K562 treated with DMSO at 1 percent for 4 hours (cell line): Measurements from ENCODE around the gene FCRL2. TPM values are rescaled to one million over a fixed set of nuclear protein-coding genes. Genes with fewer than 3 reads are reported as not detected.

Experiments used
- total RNA-seq: library from RNA; unstranded; fragments of 300-600 nt; gene quantifications from 2 replicates; pipeline ENCODE4 v1.2.3, GENCODE V29; 2022; ENCODE audit not compliant: insufficient read depth

The FCRL2 gene
- total RNA-seq: not detected in 2 replicates

GRCh38 chr1:157776971-157777391, at the start of gene FCRL2:
FCRL2 (minus strand) TSS chr1:157777132; CDS start chr1:157777073, 59 bp downstream.

GRCh38 chr1:157819896-157820295, 43.0 kb upstream of the FCRL2 start, which contains the start of gene FCRL1:
FCRL1 (minus strand) TSS chr1:157820120; CDS start chr1:157820037, 83 bp downstream.

DNA sequence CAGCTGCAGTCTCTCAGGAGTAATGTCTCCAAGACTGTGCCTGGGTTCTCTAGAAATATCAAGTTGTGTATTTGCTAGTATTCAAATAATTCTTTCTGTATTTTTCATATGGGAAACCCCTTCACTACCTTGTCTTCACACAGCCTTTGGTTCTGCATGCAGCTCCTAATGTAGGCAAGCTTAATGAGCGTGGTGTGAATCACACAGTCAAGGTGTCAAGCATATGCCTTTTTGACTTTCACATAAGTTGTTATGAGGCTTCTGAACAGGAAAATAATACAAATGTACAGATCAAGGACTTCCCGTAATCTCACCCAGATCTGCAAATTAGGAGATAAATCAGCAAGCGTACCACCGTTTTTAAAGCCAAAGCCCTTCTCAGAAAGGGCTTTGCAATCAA, 76.2 kb downstream of the FCRL2 start, which contains the start of gene FCRL3:
TSS of gene FCRL3 (minus strand) at position 38 of the 400 bp plus-strand sequence. CDS start 280 bp downstream, outside the sequence.

Other genes with a start within 250 kb of the FCRL2 start
- gene FCRL5, start 224.6 kb downstream of the FCRL2 start, total RNA-seq: not detected in 2 replicates
- gene FCRL4, start 179.0 kb downstream of the FCRL2 start, total RNA-seq: not detected in 2 replicates
- not detected in 2 replicates for gene FCRL3, start 76.4 kb downstream of the FCRL2 start, total RNA-seq
- gene FCRL1, start 43.0 kb upstream of the FCRL2 start, total RNA-seq: not detected in 2 replicates
- not detected in 2 replicates for gene CD5L, start 64.7 kb upstream of the FCRL2 start, total RNA-seq
- not detected in 2 replicates for gene KIRREL1, start 216.5 kb upstream of the FCRL2 start, total RNA-seq